Dermis microvascular lymphatic vessel endothelial cell (primary cell): ENCODE results near the gene STK25. TPM values are rescaled to one million over a fixed set of nuclear protein-coding genes. Genes with fewer than 3 reads are reported as not detected.
"Not testable (repeated sequence)": the region's sequence is repeated elsewhere in the genome, so short reads cannot be mapped to it uniquely, and the experiment has no call there.

Source experiments
- DNase-seq, 2 donors: peaks; one replicate each; pipeline versions ENCODE4 v3.0.0 to v3.0.0-alpha.2; 2010; ENCODE audit warnings: low read depth in 2 of 2
- total RNA-seq: library from RNA; depleted of rRNA; stranded (reverse); fragments of >200 nt; gene quantifications from 2 replicates; pipeline ENCODE4 v1.2.1, GENCODE V29; 2014

Gene STK25
- total RNA-seq, 1 donor from 2014 or later, result 276 TPM

DNA sequence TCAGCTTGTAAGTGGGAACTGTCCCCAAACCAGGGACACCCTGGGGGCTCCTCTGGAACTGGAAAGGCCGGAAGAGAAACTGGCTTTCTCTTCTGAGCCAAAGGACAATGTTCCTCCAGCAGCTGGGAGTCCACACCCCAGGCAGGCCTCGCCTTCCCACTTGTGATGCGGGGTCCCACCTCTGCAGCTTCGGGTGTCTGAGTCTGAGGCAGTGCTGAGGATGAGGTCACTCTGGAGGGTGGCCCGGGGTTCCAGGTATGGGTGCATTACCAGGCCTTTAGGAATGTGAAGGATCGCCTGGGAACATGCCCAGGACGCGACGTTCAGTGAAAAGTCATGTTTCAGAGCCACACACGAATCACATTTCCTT, 32.0 kb upstream of the STK25 start:
- DNase-seq, result no peak

DNA sequence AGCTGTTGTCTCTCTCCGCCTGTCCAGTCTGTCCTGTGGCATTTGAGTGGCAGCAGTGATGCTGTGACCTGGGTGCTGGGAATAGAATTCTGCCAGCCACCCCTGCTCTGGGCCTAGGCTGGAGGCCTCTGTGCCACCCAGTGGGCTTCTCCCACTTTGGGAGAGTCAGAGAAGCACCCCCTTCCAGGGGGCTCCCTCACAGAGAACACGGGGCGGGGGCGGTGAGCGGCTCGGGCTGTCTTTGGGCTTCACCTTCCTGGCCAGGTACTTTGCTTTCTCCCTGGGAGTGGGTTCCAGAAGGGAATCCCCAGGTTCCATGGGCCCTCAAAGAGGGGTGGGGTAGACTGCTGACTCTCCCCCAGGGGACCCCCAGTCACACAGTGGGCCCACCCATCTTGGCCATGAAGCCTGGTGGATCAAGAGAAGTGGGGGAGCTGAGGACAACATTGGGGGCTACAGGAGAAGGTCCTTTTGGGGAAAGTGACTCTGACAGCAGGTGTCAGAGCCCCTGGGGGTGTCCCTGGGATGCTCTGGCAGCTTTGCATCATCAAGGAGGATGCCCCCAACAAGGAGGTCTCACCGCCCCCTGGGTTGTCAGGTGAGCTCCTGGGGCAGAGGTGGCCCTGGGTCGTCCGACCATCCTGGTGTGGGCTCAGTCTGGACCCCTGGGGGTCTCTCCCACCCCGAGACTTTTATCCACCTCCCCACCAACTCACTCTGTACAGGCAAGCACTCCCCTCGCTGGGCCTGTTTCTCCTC, 31.4 kb upstream of the STK25 start:
- no peak for DNase-seq

DNA sequence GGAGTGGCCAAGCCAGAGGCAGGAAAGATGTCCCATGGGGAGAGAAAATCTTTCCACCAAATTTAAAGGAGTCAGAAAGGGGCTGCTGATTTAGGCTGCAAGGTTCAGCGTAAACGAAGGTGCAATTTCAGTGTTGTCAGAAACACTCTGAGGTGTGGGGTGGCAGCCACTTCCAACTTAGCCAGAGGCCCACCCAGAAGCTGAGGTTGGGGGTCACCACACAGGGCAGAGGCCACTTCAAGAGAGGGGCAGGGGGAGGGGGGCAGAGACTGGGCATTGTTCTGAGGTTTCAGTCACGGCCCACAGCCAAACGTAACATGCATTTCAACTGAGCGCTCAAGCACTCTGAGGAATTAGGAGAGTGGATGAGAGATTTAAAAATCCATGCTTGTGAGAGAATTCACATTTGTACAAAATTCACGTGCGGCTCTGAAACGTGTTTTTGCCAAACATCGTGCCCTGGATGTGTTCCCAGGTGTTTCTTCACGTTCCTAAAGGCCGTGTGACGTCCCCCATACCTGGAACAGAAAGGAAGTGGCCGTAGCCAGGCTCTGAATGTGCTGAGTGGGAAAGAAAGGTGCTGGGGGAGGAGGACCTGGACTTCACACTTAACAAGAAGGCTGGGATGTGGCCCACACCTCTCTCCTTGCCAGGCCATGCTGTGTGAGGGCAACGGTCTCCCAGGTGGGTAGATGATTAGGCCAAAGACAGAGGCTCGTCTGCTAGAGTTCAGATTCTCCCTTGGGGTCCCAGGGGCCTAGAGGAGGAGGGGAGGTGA, 30.6 kb upstream of the STK25 start:
- DNase-seq, result no peak

DNA sequence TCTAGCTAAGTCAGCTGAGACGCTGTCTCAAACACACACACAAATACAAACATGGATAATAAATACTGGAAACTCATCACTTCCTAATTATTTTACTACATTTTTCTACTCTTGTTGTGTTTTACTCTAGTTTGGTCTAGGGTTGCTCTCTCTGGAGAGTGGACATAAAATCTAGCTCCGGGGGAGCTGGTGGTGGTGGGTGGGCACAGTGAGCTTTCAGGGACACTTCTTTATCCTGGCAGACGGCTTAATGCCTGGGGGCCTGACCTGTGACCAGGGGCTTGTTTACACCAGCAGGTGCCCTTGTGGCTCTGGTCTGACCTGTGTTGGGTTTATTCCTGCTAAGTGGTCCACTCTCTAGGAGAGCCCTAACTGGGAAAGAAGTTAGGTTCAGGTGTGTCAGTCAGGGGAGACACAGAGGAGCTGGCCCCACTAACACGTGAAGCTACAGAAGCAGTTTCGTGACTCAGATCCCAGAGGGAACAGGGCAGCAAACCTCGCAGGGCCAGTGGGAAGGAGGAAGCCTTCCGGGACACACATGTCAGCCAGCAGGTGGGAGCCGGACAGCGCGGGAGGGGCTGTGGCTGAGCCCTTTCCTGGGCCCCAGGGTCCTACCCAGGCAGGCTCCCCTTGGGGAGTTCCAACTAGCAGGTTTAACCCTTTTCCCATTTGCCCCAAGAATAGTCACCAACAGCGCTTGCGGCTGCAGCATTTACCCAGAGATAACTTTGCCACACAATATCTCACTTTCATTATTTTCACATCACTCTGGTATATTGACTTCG, 27.7 kb upstream of the STK25 start:
- no peak for DNase-seq

DNA sequence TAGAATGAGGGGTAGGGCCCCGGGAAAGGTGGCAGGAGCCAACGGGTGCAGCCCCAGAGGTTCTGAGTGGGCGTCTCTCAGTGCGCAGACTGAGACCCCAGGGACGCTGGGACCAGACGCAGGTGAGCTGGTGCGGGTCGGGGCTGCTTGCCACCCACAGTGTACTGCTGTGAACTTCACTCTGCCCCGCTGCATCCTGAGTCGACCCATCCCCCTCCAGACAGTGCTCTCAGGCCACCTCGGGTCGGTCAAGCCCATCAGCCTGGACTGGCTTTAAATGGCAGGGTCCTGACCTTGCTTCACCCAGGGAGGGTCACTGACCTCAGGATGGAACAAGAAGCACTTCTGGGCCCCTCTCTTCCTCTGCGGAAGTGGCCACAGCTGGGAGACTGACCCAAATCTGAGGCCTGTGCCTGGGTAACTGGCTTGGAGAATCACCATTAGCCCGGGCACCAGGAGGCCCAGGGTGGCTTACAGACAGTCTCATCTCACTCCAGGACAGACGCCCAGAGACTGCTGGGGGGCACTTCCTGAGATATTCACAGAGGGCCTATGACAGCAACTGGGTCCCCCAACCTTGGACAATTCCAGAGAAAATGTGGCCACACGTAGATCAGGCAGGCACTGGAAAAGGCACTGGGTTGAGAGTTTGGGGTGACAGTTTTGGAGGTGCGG, 26.5 kb upstream of the STK25 start:
- DNase-seq, result no peak

DNA sequence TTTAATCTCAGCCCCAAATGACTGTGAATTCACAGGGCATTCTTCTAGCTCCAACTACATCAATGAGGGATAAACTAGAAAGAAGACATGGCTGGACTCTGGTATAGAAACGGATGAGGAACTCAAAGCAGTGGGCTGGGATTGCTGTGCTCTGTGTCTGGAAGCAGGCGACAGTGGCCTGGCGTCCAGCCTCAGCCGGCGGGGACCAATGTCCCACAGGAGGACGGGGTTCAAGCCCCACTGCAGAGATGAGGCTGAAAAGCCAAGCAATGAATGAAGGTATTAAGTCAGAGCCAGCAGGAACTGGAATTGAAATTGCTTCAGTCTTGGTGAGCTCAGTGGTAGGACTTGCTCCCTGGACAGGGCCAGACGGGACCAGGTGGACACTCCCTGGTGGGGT, 25.9 kb upstream of the STK25 start:
- DNase-seq, result no peak

DNA sequence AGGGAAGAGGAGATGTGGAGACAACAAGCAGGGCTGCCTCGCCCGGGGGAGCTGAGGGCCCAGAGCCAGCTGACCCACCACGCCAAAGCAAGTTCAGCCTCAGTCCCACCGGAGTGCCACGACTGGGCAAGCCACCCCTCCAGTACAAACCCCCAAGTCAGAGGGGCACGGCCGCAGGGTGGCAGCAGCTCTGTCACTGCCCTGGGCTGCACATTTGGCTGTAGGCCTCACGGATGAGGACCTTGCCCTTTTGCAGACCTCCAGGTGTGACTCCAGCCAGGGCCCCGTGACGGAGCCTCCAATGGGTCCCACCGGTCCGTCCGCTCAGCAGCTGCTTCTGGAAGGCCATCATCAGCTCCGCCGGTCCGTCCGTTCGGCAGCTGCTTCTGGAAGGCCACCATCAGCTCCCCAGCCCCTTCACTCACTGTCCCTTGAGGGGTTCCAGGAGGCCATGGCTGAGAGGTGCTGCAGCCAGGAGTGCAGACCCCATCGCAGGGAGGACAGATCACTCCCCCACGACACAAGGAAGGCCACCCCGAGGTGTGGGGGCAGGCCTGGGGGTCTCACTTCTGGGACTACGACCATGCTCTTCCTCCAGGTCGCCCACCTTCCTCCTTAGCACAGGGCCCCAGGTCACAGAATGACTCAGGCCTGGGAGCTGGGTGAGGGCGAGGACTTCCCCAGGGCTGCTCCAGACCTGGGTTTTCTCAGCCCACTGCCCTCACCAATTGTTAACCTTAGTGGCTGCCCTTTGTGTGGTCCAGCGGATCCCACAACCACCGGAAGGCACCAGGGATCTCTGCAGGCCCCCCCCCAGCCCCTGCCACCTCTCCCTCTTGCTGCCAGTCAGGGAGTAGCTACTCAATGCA, 24.6 kb upstream of the STK25 start:
- DNase-seq, result no peak

DNA sequence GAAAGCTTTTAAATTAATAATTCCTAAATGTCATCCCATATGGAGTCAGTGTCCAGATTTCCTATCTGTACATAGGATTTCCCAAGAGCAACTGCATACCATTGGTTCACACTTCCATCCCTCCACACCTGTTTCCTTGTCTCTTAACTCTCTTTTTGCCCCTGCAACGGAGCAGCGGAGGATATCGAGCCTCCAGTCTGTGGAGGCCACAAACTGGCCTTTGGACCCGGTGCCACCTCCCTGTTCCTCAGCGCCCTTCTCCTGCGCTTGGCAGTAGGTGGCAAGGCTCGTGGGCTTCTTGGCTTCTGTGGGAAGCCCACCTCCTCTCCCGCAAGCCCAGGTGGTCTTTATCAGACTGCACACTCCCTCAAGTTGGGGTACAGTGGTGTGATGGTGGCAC, 23.8 kb upstream of the STK25 start:
- DNase-seq, result no peak

DNA sequence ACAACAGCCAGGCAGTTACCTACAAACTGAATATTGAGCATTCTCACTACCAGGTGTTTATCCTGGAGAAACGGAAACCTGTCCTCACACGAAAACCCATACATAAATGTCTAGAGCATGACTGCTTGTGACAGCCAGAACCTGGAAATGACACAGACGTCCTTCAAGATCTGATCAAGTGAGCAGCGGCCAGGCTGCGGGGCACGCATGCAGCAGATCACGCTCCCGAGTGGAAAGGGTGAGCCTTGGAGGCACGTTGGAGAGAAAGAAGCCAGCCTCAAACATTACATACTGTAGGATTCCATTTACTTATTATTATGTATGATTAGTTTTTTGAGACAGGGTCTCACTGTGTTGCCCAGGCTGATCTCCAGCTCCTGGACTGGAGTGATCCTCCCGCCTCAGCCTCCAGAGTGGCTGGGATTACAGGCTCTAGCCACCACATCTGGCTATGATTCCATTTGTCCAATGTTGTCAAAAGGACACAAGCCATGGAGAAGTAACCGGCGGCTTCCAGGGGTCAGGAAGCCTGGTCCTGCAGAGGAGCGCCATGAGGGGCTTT, 22.9 kb upstream of the STK25 start:
- DNase-seq, result no peak

DNA sequence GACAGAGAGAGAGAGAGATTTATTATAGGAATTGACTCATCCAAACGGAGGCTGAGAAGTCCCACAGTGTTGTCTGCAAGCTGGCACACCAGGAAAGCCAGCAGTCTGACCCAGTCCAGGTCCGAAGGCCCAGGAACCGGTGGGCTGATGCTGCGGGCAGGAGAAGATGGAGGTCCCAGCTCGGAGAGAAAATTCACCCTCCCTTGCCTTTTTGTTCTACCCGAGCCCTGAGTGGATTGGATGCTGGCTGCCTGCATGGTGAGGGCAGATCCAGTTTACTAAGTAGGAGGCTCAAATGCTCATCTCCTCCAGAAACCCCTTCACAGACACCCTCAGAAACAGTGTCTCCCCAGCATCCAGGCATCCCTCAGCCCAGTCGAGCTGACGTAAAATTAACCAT, 22.2 kb upstream of the STK25 start:
- DNase-seq, result no peak

DNA sequence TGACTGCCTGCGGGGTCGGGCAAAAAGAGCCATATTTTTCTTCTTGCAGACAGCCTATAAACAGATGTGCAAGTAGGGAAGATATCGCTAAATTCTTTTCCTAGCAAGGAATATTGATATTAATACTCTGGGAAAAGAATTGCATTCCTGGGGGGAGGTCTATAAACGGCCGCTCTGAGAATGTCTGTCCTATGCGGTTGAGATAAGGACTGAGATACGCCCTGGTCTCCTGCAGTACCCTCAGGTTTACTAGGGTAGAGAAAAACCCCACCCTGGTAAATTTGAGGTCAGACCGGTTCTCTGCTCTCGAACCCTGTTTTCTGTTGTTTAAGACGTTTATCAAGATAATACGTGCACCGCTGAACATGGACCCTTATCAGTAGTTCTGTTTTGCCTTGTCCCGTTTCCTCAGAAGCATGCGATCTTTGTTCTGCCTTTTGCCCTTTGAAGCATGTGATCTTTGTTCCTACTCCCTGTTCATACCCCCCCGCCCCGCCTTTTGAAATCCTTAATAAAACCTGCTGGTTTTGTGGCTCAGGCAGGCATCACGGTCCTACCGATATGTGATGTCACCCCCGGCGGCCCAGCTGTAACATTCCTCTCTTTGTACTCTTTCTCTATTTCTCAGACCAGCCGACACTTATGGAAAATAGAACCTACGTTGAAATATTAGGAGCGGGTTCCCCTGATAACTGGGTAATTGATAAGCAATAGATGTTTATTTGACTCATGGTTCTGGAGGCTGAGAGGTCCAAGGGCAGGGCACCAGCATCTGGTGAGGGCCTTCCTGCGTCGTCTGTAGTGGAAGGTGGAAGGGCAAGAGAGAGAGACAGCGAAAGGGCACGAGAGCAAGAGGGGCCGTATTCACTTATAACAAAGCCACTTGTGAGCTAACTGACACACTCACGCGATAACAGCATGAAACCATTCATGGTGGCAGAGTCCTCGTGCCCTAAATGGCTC, 17.7 kb upstream of the STK25 start:
- DNase-seq, result not testable (repeated sequence)

DNA sequence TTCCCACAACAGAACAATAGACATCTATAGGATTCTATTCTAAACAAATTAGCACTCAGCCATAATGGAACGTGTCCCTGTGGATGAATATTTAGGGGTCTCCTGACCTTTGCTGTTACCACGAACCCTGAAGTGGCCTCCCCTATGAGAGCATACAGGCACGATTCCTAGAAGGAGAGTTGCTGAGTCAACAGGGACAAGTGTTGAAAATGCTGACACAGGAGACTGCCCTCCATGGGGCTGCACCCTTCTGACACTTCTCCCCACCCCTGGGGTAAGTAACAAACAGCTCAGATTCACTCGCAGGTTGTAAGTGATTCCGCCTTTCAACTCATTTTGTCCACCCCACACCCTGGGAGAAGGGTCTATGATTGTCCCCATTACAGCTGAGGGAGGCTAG, 14.1 kb upstream of the STK25 start:
- DNase-seq, result no peak

DNA sequence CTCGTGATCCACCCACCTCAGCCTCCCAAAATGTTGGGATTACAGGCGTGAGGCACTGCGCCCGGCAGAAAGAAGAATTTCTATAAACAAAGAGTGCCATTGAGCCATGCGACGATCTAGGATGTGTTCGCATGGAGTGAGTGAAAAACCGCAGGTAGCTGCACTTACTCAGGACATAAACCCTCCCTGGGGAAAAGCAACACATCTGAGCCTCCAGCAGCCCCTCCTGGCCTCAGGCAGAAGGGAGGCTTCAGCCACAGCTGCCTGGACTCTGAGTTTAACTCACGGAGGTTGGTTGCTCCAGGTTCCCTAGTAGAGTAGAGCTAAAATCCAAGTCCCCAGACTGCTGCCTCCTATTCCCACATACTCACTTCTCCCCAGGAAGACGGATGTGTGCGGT, 11.3 kb upstream of the STK25 start:
- no peak for DNase-seq

DNA sequence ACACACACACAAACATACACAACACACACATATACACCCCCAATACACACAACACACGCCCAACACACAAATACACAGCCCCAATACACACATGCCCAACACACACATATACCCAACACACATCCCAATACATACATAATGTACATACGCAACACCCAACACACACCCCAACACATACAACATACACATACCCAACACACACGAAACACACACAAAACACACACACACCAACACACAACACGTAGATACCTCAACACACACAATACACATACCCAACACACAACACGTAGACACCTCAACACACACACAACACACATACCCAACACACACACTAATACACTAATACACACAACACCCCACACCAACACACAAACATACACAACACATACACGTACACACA, 8.9 kb upstream of the STK25 start:
- no peak for DNase-seq

DNA sequence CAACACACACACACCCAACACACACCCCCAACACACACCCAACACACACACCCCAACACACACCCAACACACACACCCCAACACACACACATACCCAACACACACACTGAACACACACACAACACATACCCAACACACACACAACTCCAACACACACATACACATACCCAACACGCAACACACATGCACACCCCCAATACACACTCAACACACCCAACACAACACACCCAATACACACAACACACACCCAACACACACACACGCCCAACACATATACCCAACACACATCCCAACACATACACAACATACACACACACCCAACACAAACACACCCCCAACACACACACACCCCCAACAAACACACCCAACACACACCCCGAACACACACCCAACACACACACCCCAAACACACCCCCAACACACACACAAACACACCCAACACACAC, 8.2 kb upstream of the STK25 start:
- no peak for DNase-seq

DNA sequence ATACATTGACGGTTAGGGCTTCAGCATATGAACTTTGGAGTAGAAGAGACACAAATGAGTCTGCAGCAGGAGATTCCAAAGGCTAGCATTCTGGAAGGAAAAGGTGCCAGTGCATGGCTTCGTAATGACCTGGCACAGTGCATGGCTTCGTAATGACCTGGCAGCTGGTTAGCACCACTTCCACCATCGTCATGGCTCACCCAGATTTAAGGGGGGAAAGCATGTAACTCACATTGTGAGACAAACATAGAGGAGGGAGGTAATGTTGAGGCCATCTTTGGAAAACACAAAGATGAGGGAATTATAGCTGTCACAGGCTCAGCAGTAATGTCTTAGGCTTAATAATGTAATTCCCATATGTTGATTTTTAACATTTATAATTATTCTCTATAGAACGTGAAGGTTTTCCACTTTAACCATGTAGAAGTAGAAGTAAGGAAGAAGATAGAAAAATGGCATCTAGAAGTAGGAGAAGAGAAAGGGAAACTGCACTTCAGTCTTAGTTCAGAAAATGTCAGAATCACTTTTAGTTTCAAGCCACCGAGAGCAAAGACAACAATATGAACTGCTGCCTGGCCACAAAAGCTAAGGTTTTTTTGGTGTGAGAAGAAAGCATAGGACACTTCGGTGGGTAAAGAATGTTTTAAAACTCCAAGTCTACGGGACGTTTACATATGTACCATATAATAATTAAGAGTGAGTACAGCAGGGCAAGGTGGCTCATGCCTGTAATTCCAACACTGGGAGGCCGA, 6.8 kb upstream of the STK25 start:
- DNase-seq, result no peak

DNA sequence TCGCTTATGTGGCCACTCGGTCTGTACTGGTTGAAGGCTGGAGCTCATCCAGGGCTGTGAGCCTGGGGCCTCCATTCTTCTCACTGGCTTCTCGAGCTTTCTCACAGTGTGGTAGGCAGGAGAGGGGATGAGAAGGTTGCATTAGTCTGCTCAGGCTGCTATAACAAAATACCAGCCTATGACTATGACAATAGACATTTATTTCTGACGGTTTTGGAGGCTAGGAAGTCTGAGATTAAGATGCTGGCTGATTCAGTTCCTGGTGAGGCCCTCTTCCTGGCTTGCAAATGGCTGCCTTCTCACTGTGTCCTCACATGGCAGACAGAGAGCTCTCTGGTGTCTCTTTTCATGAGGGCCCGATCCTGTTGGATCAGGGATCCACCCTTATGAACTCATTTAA, 6.2 kb upstream of the STK25 start:
- DNase-seq, result no peak

DNA sequence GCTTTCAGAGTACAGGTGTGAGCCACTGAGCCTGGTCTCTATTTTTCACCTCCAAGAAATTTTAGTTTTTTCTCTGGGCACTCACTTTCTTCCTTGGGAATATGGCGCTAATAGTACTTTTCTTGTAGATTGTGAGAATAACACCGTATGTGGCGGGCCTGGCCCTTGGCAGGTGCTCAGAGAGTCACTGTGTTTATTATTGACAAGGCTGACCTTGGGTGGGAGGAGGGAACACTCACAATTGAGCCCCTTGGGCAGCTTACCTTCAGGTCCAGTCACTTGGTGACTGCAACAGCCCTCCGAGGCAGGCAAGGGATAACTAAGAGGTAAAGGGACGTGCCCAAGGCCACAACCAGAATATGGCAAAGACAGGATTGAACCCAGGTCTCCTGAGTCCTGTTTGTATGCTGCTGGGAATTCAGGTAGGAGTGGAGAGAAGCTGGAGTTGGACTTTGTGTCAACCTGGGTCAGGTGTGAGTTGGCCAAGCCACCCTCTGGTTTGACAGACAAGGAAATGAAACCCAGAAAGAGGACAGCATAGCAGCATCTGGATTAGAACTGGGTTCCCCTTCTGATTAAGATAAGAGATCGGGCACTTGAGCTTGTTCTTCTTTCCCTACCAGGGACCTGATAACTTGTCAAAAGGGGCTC, 2.8 kb upstream of the STK25 start:
- no peak for DNase-seq
